ENCODE results near the gene LAPTM4A. TPM values are rescaled to one million over a fixed set of nuclear protein-coding genes. Genes with fewer than 3 reads are reported as not detected.

LAPTM4A gene
- total and polyA plus RNA-seq, 10 of the 15 experiments (the other 5 are each of a cell fraction or from before 2014, with no cell fraction given), result 17.8 to 107 (median 45.8) TPM

- TF ChIP-seq CUX1 (IDR thresholded peaks at IDR 0.05; ENCODE audit: insufficient replicate concordance, low read depth, low read length) (no peak), HDAC2 (IDR thresholded peaks at IDR 0.05) (no peak), CHD2 (IDR thresholded peaks at IDR 0.05; ENCODE audit: borderline replicate concordance, low read depth, low read length) (no peak)
These were observed 44.0 kb upstream of the LAPTM4A start (continued) for GRCh38 chr2:20095469-20095868.

- ChIA-PET SMC1A (ENCODE audit: uncharacterized antibody, unreplicated experiment) (interaction anchor here (0.8 to 3.0 kb wide), 9 partner anchors 9 to 145 kb away, joined by 3 to 31 read pairs (median 4); partner anchors contain the start of gene SDC1), CTCF (interaction anchor here (0.7 to 3.3 kb wide), 13 partner anchors 9 to 200 kb away, joined by 3 to 57 read pairs (median 3); partner anchors contain the start of genes SDC1 and WDR35), POLR2A (no interaction called here), RAD21 (ENCODE audit: unreplicated experiment) (interaction anchor here (0.7 to 3.4 kb wide), 5 partner anchors 17 to 139 kb away, joined by 3 to 20 read pairs (median 6); partner anchors contain the start of gene SDC1)
- Histone ChIP-seq H3K27me3 (replicated peaks in 1 of 2; ENCODE audit: control insufficient read depth in 2 of 2, insufficient read depth in 2 of 2, low read length in 1 of 2) (no peaks in the 10 kb centered on the region; a peak in 1 of 4 replicates), H3K4me3 (no peak overlapping the region), H3K4me2 (ENCODE audit: control insufficient read depth, insufficient read depth) (no peak overlapping the region), H4K20me1 (ENCODE audit: control insufficient read depth, insufficient read depth) (no peaks in the 10 kb centered on the region), H3K36me3 (ENCODE audit: control insufficient read depth in 2 of 2, insufficient read depth in 2 of 2, low read length in 1 of 2) (no peaks in the 10 kb centered on the region), H3K27ac (ENCODE audit: control insufficient read depth, insufficient read depth) (no peak overlapping the region), H3K79me2 (ENCODE audit: control insufficient read depth, insufficient read depth, low read length) (no peaks in the 10 kb centered on the region), H2AFZ (ENCODE audit: control insufficient read depth, low read depth, low read length) (no peak overlapping the region), H3K4me1 (ENCODE audit: control insufficient read depth, insufficient read depth, low read length) (no peaks in the 10 kb centered on the region; the same call in 1 of the 2 replicates), H3K9me3 (replicated peaks; ENCODE audit: control insufficient read depth, insufficient read depth, low read length) (no peaks in the 10 kb centered on the region), H3K9ac (ENCODE audit: control insufficient read depth, insufficient read depth, low read length) (no peak overlapping the region)
- ATAC-seq (no peak), FAIRE-seq (no peak), DNase-seq (ENCODE audit: low read depth, low spot score) (no peak)
- no TSS peak for BruUV-seq (replicated peaks)
- no peak for TF ChIP-seq NFIC (IDR thresholded peaks at IDR 0.05; ENCODE audit: low read depth, low read length)
- TF ChIP-seq NBN (IDR thresholded peaks at IDR 0.05), result no peak
- TF ChIP-seq HDAC2 (IDR thresholded peaks at IDR 0.05), result no peak
- in situ Hi-C loops (cut with MboI), result loop anchor here (5.0 to 10.0 kb wide), 2 partner anchors 80 to 133 kb away; partner anchors contain the start of gene MATN3
- intact Hi-C loops (cut with micrococcal nuclease; ENCODE audit: unreplicated experiment), result loop anchor here (5.0 kb wide), 1 partner anchor 228 kb away; no protein-coding TSS in a partner anchor
These were observed 43.5 kb upstream of the LAPTM4A start for GRCh38 chr2:20094955-20095354.
